ENCODE measurements around the gene UBE2A.

GRCh38 chrX:119529345-119530276 is 44.8 kb upstream of the UBE2A start:
- TF ChIP-seq CTCF (IDR thresholded peaks at IDR 0.05) (no peak), POLR2A (IDR thresholded peaks at IDR 0.05) (no peak), POLR2AphosphoS5 (IDR thresholded peaks at IDR 0.05) (no peak)

All from breast epithelium (tissue), 3 donors.